Memory B cell (primary cell): ENCODE results near the gene MS4A13.
"Not testable (repeated sequence)": the region's sequence is repeated elsewhere in the genome, so short reads cannot be mapped to it uniquely, and the experiment has no call there.

Experiments
- ATAC-seq: fragments of 150-1000 bp; cut with Tn5 transposase; 2 replicates; pipeline ENCODE4 v1.10.0; 2021; ENCODE audit warnings: low read depth, mild to moderate bottlenecking, moderate library complexity
- DNase-seq, 2 donors: peaks; one replicate each; pipeline ENCODE4 v3.0.0; 2022; ENCODE audit warnings: low spot score in 2 of 2
- H3K27ac Mint-ChIP-seq: one replicate; pipeline ENCODE4 v1.8.0; 2022; ENCODE audit warnings: mild to moderate bottlenecking, moderate library complexity, mixed read lengths
- H3K27me3 Mint-ChIP-seq: one replicate; pipeline ENCODE4 v1.8.0; 2022; ENCODE audit warnings: mixed read lengths
- H3K36me3 Mint-ChIP-seq: one replicate; pipeline ENCODE4 v1.8.0; 2022; ENCODE audit warnings: mild to moderate bottlenecking, mixed read lengths
- H3K4me1 Mint-ChIP-seq: one replicate; pipeline ENCODE4 v1.8.0; 2022; ENCODE audit warnings: mixed read lengths
- H3K4me3 Mint-ChIP-seq: one replicate; pipeline ENCODE4 v1.8.0; 2022; ENCODE audit warnings: mild to moderate bottlenecking, moderate library complexity, mixed read lengths
- H3K9me3 Mint-ChIP-seq: one replicate; pipeline ENCODE4 v1.8.0; 2022; ENCODE audit warnings: mixed read lengths

The MS4A13 gene

DNA sequence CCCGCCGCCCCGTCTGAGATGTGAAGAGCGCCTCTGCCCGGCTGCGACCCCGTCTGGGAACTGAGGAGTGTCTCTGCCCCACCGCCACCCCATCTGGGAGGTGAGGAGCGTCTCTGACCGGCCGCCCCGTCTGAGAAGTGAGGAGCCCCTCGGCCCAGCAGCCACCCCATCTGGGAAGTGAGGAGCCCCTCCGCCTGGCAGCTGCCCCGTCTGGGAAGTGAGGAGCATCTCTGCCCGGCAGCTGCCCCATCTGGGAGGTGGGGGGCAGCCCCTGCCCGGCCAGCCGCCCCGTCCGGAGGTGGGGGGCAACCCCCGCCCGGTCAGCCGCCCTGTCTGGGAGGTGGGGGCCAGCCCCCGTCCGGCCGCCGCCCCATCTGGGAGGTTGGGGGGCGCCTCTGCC is 5.0 kb upstream of the MS4A13 start:
- not testable (repeated sequence) for H3K27ac Mint-ChIP-seq, DNase-seq, H3K4me1 Mint-ChIP-seq, ATAC-seq, H3K27me3 Mint-ChIP-seq, H3K36me3 Mint-ChIP-seq, H3K9me3 Mint-ChIP-seq, H3K4me3 Mint-ChIP-seq

DNA sequence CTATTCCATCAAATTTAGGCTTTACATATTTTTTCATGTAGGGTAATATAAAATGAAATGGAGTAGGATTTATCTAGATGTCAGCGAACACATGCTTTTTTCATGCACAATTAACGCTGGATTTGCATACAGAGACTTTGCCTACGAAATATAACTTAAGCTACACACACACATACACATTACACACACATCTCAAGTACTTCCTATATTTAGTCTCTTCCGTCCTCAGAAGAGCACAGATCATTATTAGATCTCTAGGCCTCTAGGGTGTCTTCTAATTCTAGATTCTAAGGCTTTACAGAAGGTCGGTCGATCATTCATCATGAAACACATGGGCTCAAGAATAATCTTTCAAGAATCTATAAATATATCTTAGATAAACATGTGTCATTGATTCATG is 3.8 kb upstream of the MS4A13 start:
- Mint-ChIP-seq H3K4me1 (peaks cover 3% of the 10 kb centered on the region), H3K27me3 (peaks cover 2% of the 10 kb centered on the region), H3K4me3 (no peak overlapping the region), H3K27ac (no peak overlapping the region), H3K9me3 (no peaks in the 10 kb centered on the region), H3K36me3 (no peaks in the 10 kb centered on the region)
- peak; percentile 57 for ATAC-seq
- no peak for DNase-seq

DNA sequence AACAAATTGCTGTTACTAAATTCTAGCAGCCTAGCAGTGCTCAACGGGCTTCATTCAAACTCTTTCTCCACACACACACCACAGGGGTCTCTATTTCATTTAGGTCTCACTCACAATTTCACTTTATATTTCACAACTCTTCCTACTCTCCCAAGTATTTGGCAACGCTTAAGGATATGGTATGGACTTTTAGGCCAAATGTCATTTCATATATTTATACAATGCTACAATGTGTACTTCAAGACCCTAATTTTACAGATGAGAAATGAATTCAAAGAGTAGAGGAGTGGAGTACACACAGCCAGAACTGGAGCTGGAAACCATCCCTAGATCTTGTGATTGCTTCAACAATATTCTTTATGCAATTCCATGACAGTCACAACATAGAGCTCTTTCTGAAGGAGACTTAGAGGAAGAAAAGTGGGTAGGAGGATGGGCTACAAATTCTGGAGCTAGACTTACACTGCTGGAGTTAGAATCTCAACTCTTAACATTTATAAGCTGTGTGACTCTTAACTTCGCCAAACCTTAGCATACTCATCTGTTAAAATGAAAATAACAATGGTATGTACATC is 2.5 kb upstream of the MS4A13 start:
- DNase-seq (no peak), ATAC-seq (no peak)
- peaks cover 3% of the 10 kb centered on the region for H3K4me1 Mint-ChIP-seq
- no peaks in the 10 kb centered on the region for H3K36me3 Mint-ChIP-seq
- no peaks in the 10 kb centered on the region for H3K9me3 Mint-ChIP-seq
- H3K4me3 Mint-ChIP-seq = no peak overlapping the region
- H3K27ac Mint-ChIP-seq = no peak overlapping the region
- peaks cover 2% of the 10 kb centered on the region for H3K27me3 Mint-ChIP-seq

DNA sequence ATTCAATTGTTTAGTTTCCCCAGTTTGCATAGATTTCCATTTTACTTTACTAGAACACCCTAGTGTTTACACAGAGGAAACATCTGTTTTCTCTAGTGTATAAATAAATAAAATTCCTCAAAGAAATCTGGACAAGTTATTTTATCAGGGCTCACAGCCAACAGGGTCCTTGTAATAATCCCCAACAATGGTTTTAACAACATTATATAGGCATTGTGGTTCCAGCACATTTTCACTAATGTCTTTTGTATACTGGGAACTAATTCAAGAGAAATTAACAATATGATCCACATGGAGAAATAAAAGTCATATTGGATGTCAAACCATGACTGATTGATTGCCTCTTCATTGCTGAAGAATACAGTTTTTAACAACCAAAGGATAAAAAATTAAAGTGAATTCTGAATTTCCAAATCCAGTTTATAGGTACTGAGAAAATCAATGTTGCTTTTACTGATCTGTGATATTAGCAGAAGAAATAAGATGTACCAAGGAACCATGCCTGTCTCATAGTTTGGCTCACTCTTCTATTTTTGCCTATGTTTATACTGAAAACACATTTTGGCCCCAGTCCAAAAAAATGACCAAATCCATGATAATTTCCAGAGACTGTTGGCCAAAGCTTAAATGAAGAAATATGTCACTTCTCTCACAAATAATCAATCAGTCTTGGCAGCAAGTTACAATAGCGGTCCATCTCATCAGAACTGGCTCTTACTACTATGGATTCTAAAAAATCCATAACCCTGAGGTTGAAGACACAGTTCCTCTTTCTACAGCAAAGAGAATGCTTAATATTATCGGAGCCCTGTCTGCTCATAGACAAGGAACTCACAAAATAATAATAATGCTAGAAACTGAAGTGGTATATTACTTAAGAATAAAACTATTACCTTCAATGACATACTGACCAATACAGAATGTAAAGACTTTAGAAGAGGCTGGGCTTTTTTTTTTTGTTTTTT is 1.4 kb upstream of the MS4A13 start:
- Mint-ChIP-seq H3K9me3 (no peaks in the 10 kb centered on the region), H3K4me3 (no peak overlapping the region), H3K27me3 (no peaks in the 10 kb centered on the region), H3K36me3 (no peaks in the 10 kb centered on the region), H3K4me1 (peaks cover 3% of the 10 kb centered on the region), H3K27ac (no peak overlapping the region)
- DNase-seq = no peak
- ATAC-seq = peak; percentile 46

DNA sequence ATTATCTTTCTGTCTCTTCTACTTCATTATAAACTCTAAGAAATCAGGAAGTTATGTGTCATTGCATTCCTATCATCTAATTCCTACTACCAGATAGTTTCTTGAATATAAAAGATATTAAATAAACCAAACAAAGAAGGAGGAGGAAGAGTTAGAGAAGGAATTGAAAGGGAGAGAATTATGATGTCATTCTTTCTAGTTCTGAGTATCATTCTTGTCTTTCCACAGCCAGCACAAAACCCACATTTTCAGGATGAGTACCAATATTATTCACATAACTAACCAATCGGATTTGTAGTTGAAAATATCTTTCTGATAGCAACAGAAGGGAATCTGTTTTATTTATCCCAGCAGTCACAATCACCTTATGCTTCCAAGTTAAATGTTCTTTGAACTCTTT is 13.3 kb downstream of the MS4A13 start:
- DNase-seq (no peak), ATAC-seq (no peak)
- Mint-ChIP-seq H3K27ac (no peak overlapping the region), H3K4me3 (no peak overlapping the region), H3K9me3 (peaks cover 2% of the 10 kb centered on the region), H3K27me3 (no peaks in the 10 kb centered on the region), H3K36me3 (no peaks in the 10 kb centered on the region), H3K4me1 (peaks cover 5% of the 10 kb centered on the region)

DNA sequence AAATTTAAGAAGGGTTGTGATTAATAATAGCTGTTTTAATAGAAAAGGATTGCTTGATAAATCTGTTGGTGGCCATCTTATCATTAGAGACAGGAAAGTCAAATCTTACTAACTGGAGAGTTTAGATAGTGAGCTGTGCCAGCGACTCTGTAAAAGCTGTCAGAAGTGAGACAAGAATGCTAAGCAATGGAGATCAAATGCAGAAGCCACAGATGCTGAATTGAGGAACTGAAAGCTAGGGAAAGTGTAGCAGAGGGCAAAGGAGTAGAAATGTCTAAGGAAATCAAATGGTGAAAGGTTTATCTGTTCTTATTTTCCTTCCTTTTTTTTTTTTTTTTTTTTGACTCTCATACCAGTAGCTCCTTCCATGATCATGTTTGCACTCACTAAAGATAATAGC is 13.7 kb downstream of the MS4A13 start:
- Mint-ChIP-seq H3K4me3 (no peak overlapping the region), H3K36me3 (no peaks in the 10 kb centered on the region), H3K9me3 (peaks cover 2% of the 10 kb centered on the region), H3K27ac (no peak overlapping the region), H3K27me3 (no peaks in the 10 kb centered on the region), H3K4me1 (peaks cover 5% of the 10 kb centered on the region)
- DNase-seq = peak in 1 of 2 donors; percentile 38
- ATAC-seq = peak; percentile 100

DNA sequence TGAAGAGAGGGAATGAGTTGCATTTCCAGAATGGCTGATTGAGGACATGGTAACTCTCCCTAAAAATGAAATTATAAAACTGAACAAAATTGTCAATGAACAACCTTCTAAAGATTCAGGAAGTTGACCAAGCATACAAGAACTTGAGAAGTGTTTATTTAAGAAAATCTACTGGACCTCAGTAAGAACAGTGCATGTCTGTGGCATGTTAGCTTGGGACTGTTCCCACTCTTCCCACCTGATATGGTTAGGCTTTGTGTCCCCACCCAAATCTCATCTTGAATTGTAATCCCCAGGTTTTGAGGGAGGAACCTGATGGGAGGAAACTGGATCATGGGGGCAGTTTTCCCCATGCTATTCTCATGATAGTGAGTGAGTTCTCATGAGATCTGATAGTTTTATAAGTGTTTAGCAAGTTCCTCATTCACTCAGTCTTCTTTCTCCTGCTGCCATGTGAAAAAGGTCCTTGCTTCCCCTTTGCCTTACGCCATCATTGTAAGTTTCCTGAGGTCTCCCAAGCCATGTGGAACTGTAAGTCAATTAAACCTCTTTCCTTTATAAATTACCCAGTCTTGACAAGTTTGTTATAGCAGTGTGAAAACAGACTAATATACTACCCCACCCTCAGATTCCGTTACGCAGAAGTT is 15.4 kb downstream of the MS4A13 start:
- Mint-ChIP-seq H3K36me3 (no peaks in the 10 kb centered on the region), H3K4me1 (peaks cover 5% of the 10 kb centered on the region), H3K9me3 (peaks cover 2% of the 10 kb centered on the region), H3K27ac (no peak overlapping the region), H3K27me3 (no peaks in the 10 kb centered on the region), H3K4me3 (no peak overlapping the region)
- ATAC-seq (no peak), DNase-seq (no peak)

DNA sequence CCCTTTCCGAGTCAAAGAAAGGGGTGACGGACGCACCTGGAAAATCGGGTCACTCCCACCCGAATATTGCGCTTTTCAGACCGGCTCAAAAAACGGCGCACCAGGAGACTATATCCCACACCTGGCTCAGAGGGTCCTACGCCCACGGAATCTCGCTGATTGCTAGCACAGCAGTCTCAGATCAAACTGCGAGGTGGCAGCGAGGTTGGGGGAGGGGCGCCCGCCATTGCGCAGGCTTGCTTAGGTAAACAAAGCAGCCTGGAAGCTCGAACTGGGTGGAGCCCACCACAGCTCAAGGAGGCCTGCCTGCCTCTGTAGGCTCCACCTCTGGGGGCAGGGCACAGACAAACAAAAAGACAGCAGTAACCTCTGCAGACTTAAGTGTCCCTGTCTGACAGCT is 17.2 kb downstream of the MS4A13 start:
- not testable (repeated sequence) for H3K27ac Mint-ChIP-seq, H3K36me3 Mint-ChIP-seq, DNase-seq, H3K27me3 Mint-ChIP-seq, H3K9me3 Mint-ChIP-seq, ATAC-seq, H3K4me1 Mint-ChIP-seq, H3K4me3 Mint-ChIP-seq

DNA sequence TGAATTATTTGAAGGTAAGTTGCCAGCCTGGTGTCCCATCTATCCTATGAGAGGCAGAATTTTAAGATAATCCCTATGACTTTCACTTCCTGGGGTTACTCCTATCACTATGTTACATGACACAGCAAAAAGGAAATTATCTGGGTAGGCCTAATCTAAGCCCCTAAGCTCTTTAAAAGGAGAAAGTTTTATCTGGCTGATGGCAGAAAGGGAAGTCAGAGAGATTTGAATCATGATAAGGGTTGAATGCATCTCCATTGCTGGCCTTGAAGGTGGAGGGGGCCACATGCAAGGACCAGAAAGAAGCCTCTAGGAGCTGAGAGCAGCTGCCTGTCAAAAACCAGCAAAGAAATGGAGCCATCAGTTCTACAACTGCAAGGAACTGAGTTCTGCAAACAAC is 23.4 kb downstream of the MS4A13 start:
- not testable (repeated sequence) for H3K27ac Mint-ChIP-seq, DNase-seq, H3K9me3 Mint-ChIP-seq, H3K27me3 Mint-ChIP-seq, ATAC-seq, H3K4me3 Mint-ChIP-seq, H3K36me3 Mint-ChIP-seq, H3K4me1 Mint-ChIP-seq

DNA sequence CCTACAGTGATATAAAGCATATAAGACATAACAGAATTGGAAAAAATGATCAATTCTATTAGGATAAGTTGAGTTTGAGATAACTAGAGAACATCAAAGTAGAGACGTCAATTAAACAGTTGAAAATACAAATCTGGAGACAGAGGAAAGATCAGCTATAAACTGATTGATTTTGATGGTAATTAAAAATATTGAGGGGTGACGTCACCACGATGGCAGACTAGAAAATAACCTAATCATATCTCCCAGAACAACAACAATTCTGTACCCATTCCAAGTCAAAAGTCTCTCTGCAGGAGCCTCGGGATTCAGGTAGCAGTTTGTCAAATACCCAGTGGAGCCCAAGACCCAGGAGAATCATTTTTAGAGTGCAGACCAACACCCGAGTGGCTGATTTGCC is 28.9 kb downstream of the MS4A13 start:
- DNase-seq (no peak), ATAC-seq (no peak)
- Mint-ChIP-seq H3K27ac (no peak overlapping the region), H3K36me3 (peaks cover 2% of the 10 kb centered on the region), H3K27me3 (peaks cover 7% of the 10 kb centered on the region), H3K9me3 (peaks cover 8% of the 10 kb centered on the region), H3K4me1 (no peaks in the 10 kb centered on the region), H3K4me3 (no peak overlapping the region)

DNA sequence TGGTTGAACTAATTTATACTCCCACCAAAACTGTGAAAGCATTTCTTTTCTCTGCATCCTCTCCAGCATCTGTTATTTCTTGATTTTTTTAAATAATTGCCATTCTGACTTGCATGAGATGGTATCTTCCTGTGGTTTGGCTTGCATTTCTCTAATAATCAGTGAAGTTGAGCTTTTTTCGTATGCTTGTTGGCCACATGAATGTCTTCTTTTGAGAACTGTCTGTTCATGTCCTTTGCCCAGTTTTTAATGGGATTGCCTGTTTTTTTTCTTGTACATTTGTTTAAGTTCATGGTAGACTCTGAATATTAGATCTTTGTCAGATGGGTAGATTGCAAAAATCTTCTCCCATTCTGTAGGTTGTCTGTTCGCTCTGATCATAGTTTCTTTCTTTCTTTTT is 46.1 kb downstream of the MS4A13 start:
- Mint-ChIP-seq H3K27me3 (no peaks in the 10 kb centered on the region), H3K9me3 (peaks cover 20% of the 10 kb centered on the region), H3K36me3 (peaks cover 2% of the 10 kb centered on the region), H3K27ac (no peak overlapping the region), H3K4me3 (no peak overlapping the region), H3K4me1 (peaks cover 3% of the 10 kb centered on the region)
- no peak for ATAC-seq
- no peak for DNase-seq

DNA sequence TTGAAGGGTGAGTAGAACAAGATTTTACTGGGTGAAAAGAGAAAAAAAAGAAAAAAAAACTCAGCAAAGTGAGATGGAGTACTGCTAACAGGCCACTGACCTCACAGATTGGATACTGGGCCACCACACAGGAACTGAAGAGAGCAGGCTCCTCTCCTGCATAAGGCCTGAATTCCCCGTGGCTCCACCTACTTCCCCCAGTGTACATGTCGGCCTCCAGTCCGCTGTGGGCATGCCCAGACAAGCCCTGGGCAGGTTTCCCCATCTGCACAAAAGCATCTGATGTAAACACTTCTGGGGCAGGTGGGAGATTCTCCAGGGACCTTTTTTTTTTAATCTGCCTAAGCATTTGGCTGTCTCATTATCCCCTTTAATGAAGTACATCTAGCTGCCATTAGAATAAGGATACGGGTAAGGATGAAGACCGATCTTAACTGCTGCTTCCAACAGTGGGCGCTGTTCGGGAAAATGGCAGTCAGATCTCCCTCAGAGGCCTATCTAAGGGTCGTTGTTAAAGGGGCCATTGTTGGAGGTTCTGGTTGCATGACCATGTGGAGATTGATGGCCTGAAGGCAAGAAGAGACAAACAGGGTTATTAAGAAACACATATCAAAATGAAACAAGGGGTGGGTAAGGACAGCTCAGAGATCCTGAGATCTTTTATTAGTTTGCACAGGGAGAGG is 48.5 kb downstream of the MS4A13 start:
- peaks cover 2% of the 10 kb centered on the region for H3K36me3 Mint-ChIP-seq

DNA sequence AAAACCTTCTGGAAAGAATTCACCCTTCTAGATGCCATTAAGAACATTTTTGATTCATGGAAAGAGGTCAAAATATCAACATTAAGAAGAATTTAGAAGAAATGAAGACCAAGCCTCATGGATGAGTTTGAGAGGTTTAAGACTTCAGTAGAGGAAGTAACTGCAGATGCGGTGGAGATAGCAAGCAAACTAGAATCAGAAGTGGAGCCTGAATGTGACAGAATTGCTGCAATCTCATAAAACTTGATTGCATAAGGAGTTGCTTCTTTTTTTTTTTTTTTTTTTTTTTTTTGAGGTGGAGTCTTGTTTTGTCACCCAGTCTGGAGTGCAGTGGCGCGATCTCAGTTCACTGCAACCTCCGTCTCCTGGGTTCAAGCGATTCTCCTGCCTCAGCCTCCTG is 51.6 kb downstream of the MS4A13 start:
- peaks cover 2% of the 10 kb centered on the region for H3K36me3 Mint-ChIP-seq
- peaks cover 16% of the 10 kb centered on the region for H3K4me1 Mint-ChIP-seq
- H3K9me3 Mint-ChIP-seq = peaks cover 9% of the 10 kb centered on the region
- peaks cover 2% of the 10 kb centered on the region for H3K27me3 Mint-ChIP-seq
- H3K4me3 Mint-ChIP-seq = no peak overlapping the region
- no peak for DNase-seq
- no peak for ATAC-seq
- no peak overlapping the region for H3K27ac Mint-ChIP-seq

More for the DNA sequence above, 48.5 kb downstream of the MS4A13 start:
- Mint-ChIP-seq H3K4me1 (peaks cover 6% of the 10 kb centered on the region), H3K27me3 (peaks cover 2% of the 10 kb centered on the region), H3K27ac (no peak overlapping the region), H3K4me3 (no peak overlapping the region), H3K9me3 (peaks cover 16% of the 10 kb centered on the region)
- no peak for ATAC-seq
- no peak for DNase-seq

DNA sequence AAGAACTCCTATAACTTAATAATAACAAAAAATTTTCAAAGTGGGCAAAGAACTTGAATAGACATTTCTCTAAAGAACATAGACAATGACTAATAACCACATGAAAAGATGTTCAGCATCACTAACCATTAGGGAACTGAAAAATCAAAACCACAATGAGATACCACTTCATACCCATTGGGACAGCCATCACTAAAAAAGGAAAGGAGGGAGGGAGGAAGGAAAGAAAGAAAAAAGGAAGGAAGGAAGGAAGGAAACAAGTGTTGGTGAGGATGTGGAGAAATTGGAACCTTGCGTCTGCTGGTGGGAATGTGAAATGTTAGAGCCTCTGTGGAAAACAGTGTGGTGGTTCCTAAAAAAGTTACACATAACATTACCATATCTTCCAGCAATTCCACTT is 55.8 kb downstream of the MS4A13 start:
- DNase-seq (peak in 1 of 2 donors; percentile 14), ATAC-seq (peak; percentile 99)
- peak overlapping the region; percentile 2 for H3K27ac Mint-ChIP-seq
- H3K4me3 Mint-ChIP-seq = no peak overlapping the region
- H3K27me3 Mint-ChIP-seq = peaks cover 2% of the 10 kb centered on the region
- H3K36me3 Mint-ChIP-seq = no peaks in the 10 kb centered on the region
- peaks cover 13% of the 10 kb centered on the region for H3K4me1 Mint-ChIP-seq
- peaks cover 7% of the 10 kb centered on the region for H3K9me3 Mint-ChIP-seq
